IMR-90 (cell line): ENCODE measurements around the gene STAP2. TPM values are rescaled to one million over a fixed set of nuclear protein-coding genes. Genes with fewer than 3 reads are reported as not detected.

Source experiments
- ATAC-seq: fragments of 200-7000 bp; cut with Tn5 transposase; 2 replicates; pipeline ENCODE4 v1.9.1; 2020; ENCODE audit warnings: low read depth, mild to moderate bottlenecking, moderate library complexity
- BruUV-seq: library from RNA; stranded (reverse); fragments of 400-500 nt; replicated peaks from 2 replicates; lab custom pipeline; 2021; lab: Mats Ljungman, UMichigan
- CTCF ChIA-PET: fragments of 300-600 bp; formaldehyde crosslinking; extraction: SDS; loops from one replicate; lab custom pipeline; 2021; ENCODE audit warnings: antibody characterized with exemption; lab: Yijun Ruan, JAX
- POLR2A ChIA-PET: fragments of 300-600 bp; sonication (Branson Sonifier 250); formaldehyde crosslinking; loops from one replicate; lab custom pipeline; 2022; ENCODE audit warnings: antibody characterized with exemption; ENCODE audit not compliant: unreplicated experiment; lab: Charles Lee
- DNase-seq: peaks from one replicate; pipeline ENCODE4 v3.0.0; 2013
- H2AFZ ChIP-seq: replicated peaks from 2 replicates; pipeline ENCODE3; 2013; ENCODE audit warnings: low read length, mild to moderate bottlenecking; ENCODE audit not compliant: poor library complexity
- H2AK5ac ChIP-seq: 2 replicates; pipeline ENCODE4 v1.6.1; 2013; ENCODE audit warnings: low read depth, low read length, inconsistent platforms
- H2AK9ac ChIP-seq: replicated peaks from 2 replicates; pipeline ENCODE3; 2013; ENCODE audit warnings: mild to moderate bottlenecking, low read depth, low read length, moderate library complexity; ENCODE audit not compliant: poor library complexity
- H2BK120ac ChIP-seq: 2 replicates; pipeline ENCODE4 v1.6.1; 2013; ENCODE audit warnings: low read depth, low read length, inconsistent platforms
- H2BK15ac ChIP-seq: 3 replicates; pipeline ENCODE4 v1.6.1; 2013; ENCODE audit warnings: low read depth, low read length, inconsistent platforms
- H2BK20ac ChIP-seq: 2 replicates; pipeline ENCODE4 v1.6.1; 2013; ENCODE audit warnings: low read depth, mild to moderate bottlenecking, inconsistent platforms, low read length, moderate library complexity
- H2BK5ac ChIP-seq: 2 replicates; pipeline ENCODE4 v1.6.1; 2013; ENCODE audit warnings: mild to moderate bottlenecking, low read depth, low read length, inconsistent platforms; ENCODE audit not compliant: poor library complexity, severe bottlenecking
- H3K14ac ChIP-seq: replicated peaks from 2 replicates; pipeline ENCODE4 v1.6.1; 2013; ENCODE audit warnings: low read depth, low read length, inconsistent platforms
- H3K18ac ChIP-seq: 2 replicates; pipeline ENCODE4 v1.6.1; 2013; ENCODE audit warnings: low read depth, low read length, control low read depth
- H3K23ac ChIP-seq: 2 replicates; pipeline ENCODE4 v1.6.1; 2013; ENCODE audit warnings: low read depth, low read length, inconsistent platforms
- H3K27ac ChIP-seq: 2 replicates; pipeline ENCODE4 v1.5.1; 2013; ENCODE audit warnings: mild to moderate bottlenecking, control low read depth, low read length; ENCODE audit not compliant: insufficient read depth
- H3K27me3 ChIP-seq: 2 replicates; pipeline ENCODE4 v1.6.1; 2013; ENCODE audit warnings: low read length; ENCODE audit not compliant: control insufficient read depth, insufficient read depth
- H3K36me3 ChIP-seq: 2 replicates; pipeline ENCODE4 v1.6.1; 2013; ENCODE audit warnings: low read length, mixed read lengths; ENCODE audit not compliant: control insufficient read depth, insufficient read depth
- H3K4ac ChIP-seq: 2 replicates; pipeline ENCODE4 v1.6.1; 2013; ENCODE audit warnings: low read depth, low read length, inconsistent platforms
- H3K4me1 ChIP-seq: 2 replicates; pipeline ENCODE4 v1.6.1; 2013; ENCODE audit warnings: low read length, mixed read lengths; ENCODE audit not compliant: control insufficient read depth, insufficient read depth
- H3K4me2 ChIP-seq: 2 replicates; pipeline ENCODE4 v1.6.1; 2013; ENCODE audit warnings: low read depth, mild to moderate bottlenecking, control low read depth, low read length, moderate library complexity
- H3K4me3 ChIP-seq: 2 replicates; pipeline ENCODE4 v1.5.1; 2013; ENCODE audit warnings: low read depth, mild to moderate bottlenecking, control low read depth, low read length, moderate library complexity; ENCODE audit not compliant: insufficient read depth
- H3K56ac ChIP-seq: 2 replicates; pipeline ENCODE4 v1.6.1; 2013; ENCODE audit warnings: low read length, inconsistent platforms; ENCODE audit not compliant: insufficient read depth; ENCODE audit errors: extremely low read depth
- H3K79me1 ChIP-seq, 2 experiments: 2 replicates each; pipeline ENCODE4 v1.6.1; 2013; ENCODE audit warnings: low read length in 2 of 2, inconsistent platforms in 1 of 2, low read depth in 1 of 2
- H3K9ac ChIP-seq: 2 replicates; pipeline ENCODE4 v1.6.1; 2013; ENCODE audit warnings: low read depth, low read length, control low read depth
- H3K9me1 ChIP-seq: 2 replicates; pipeline ENCODE4 v1.6.1; 2013; ENCODE audit warnings: low read length, inconsistent platforms; ENCODE audit not compliant: insufficient read depth
- H3K9me3 ChIP-seq: 2 replicates; pipeline ENCODE4 v1.6.1; 2013; ENCODE audit warnings: low read length; ENCODE audit not compliant: control insufficient read depth, insufficient read depth
- H4K20me1 ChIP-seq: 2 replicates; pipeline ENCODE4 v1.6.1; 2013; ENCODE audit warnings: low read length, inconsistent platforms; ENCODE audit not compliant: insufficient read depth
- H4K5ac ChIP-seq: 2 replicates; pipeline ENCODE4 v1.6.1; 2013; ENCODE audit warnings: mild to moderate bottlenecking, low read depth, low read length, control low read depth
- H4K8ac ChIP-seq, 2 experiments: 2 replicates each; pipeline ENCODE4 v1.6.1; 2013; ENCODE audit warnings: low read depth in 2 of 2, low read length in 2 of 2, control low read depth in 1 of 2, inconsistent platforms in 1 of 2
- H4K91ac ChIP-seq: 2 replicates; pipeline ENCODE4 v1.6.1; 2013; ENCODE audit warnings: low read depth, low read length, inconsistent platforms; ENCODE audit not compliant: insufficient read depth
- BHLHE40 ChIP-seq: fragments of 150-350 bp; IDR thresholded peaks from 2 replicates; pipeline ENCODE4 v1.6.1; 2016; ENCODE audit warnings: mild to moderate bottlenecking, low read depth, low read length
- CEBPB ChIP-seq: IDR thresholded peaks from 2 replicates; pipeline ENCODE4 v1.6.1; 2012; ENCODE audit warnings: low read depth, low read length, improper control_type of control experiment
- CTCF ChIP-seq: conservative IDR thresholded peaks from 2 replicates; pipeline ENCODE4 v1.5.1; 2012; ENCODE audit warnings: mild to moderate bottlenecking, low read depth, low read length, improper control_type of control experiment
- ELK1 ChIP-seq: fragments of 150-350 bp; IDR thresholded peaks from 2 replicates; pipeline ENCODE4 v1.6.1; 2016; ENCODE audit warnings: low read depth, mild to moderate bottlenecking, low read length, moderate library complexity, borderline replicate concordance
- FOS ChIP-seq: fragments of 150-350 bp; IDR thresholded peaks from 2 replicates; pipeline ENCODE4 v1.6.1; 2016; ENCODE audit warnings: low read depth, low read length
- MAZ ChIP-seq: IDR thresholded peaks from 2 replicates; pipeline ENCODE4 v1.6.1; 2012; ENCODE audit warnings: low read depth, mild to moderate bottlenecking, low read length, improper control_type of control experiment, moderate library complexity, borderline replicate concordance
- MXI1 ChIP-seq: IDR thresholded peaks from 2 replicates; pipeline ENCODE4 v1.6.1; 2012; ENCODE audit warnings: low read depth, mild to moderate bottlenecking, low read length, moderate library complexity, borderline replicate concordance
- NFE2L2 ChIP-seq: fragments of 150-350 bp; IDR thresholded peaks from 2 replicates; pipeline ENCODE4 v1.6.1; 2016; ENCODE audit warnings: low read depth, mild to moderate bottlenecking, low read length
- RAD21 ChIP-seq: IDR thresholded peaks from 2 replicates; pipeline ENCODE4 v1.6.1; 2012; ENCODE audit warnings: low read length, improper control_type of control experiment
- SMC3 ChIP-seq: fragments of 150-350 bp; IDR thresholded peaks from 2 replicates; pipeline ENCODE4 v1.6.1; 2016; ENCODE audit warnings: low read depth, mild to moderate bottlenecking, antibody characterized with exemption, low read length, moderate library complexity
- WGBS, 2 experiments: methylation state at CpG; one replicate each; pipeline versions ENCODE4 v1.1.5 to v1.1.7; 2013; ENCODE audit warnings: missing lambda C conversion rate in 2 of 2; ENCODE audit not compliant: insufficient read length in 1 of 2; ENCODE audit errors: extremely low coverage in 2 of 2; 5-methylcytosine and 5-hydroxymethylcytosine counted together
- dilution Hi-C: fragments of 300-500 bp; cut with HindIII; formaldehyde crosslinking; loops from one replicate; pipeline ENCODE4 v1.14.3; 2018; ENCODE audit warnings: low sequenced_read_pairs; ENCODE audit not compliant: unreplicated experiment
- in situ Hi-C: fragments of 300-500 bp; cut with MboI; formaldehyde crosslinking; loops from 3 replicates; pipeline ENCODE4 v1.14.3; 2019; ENCODE audit warnings: low sequenced_read_pairs, inconsistent platforms, mixed read lengths
- intact Hi-C: fragments of 100-400 bp; cut with micrococcal nuclease; formaldehyde crosslinking; loops from 2 replicates; pipeline ENCODE4 v1.10.0; 2022
- polyA plus RNA-seq, 3 experiments: library from polyadenylated mRNA; depleted of rRNA; stranded (reverse); fragments of >200 nt; gene quantifications; 2 replicates each; pipeline ENCODE4 v1.2.3, GENCODE V29; 2012; ENCODE audit warnings: low replicate concordance in 1 of 3
- total RNA-seq: library from RNA; depleted of rRNA; stranded (reverse); fragments of >200 nt; gene quantifications from 2 replicates; pipeline ENCODE4 v1.2.3, GENCODE V29; 2012

Gene STAP2
- total and polyA plus RNA-seq, 2 of the 4 experiments (the other 2 are of a cell fraction) = 1.3 to 3.4 TPM

GRCh38 chr19:4334929-4335570, 3.6 kb downstream of the STAP2 start:
- TF ChIP-seq RAD21 (no peak), FOS (no peak), ELK1 (no peak), SMC3 (no peak), MXI1 (no peak), MAZ (no peak), BHLHE40 (no peak), CTCF (no peak), NFE2L2 (no peak), CEBPB (no peak)
- H3K4me1 ChIP-seq = peaks cover 4% of the 10 kb centered on the region; the same call in 1 of the 2 replicates
- no peak overlapping the region for H3K14ac ChIP-seq
- ChIA-PET POLR2A (no interaction called here), CTCF (no interaction called here)
- H2BK5ac ChIP-seq = peak overlapping the region; percentile 26
- H2AK5ac ChIP-seq = no peak overlapping the region
- 90 to 100% methylated on average over 4 to 7 of the region's 7 CpGs for whole genome bisulfite sequencing, 2 experiments
- H3K36me3 ChIP-seq = no peaks in the 10 kb centered on the region
- H4K8ac ChIP-seq = no peak overlapping the region
- H3K27me3 ChIP-seq = no peaks in the 10 kb centered on the region
- no peaks in the 10 kb centered on the region for H3K9me3 ChIP-seq
- no peak overlapping the region for H2BK20ac ChIP-seq
- H3K27ac ChIP-seq = no peak overlapping the region
- H2BK120ac ChIP-seq = no peak overlapping the region
- ATAC-seq (no peak), DNase-seq (no peak)
- no peaks in the 10 kb centered on the region for H3K79me1 ChIP-seq
- peak overlapping the region; percentile 23 for H2AFZ ChIP-seq
- H3K4ac ChIP-seq = no peak overlapping the region
- H2AK9ac ChIP-seq = no peak overlapping the region
- no peak overlapping the region for H3K9ac ChIP-seq
- no peak overlapping the region for H3K23ac ChIP-seq
- in situ Hi-C loops (no loop called here), intact Hi-C loops (no loop called here), dilution Hi-C loops (no loop called here)
- H4K5ac ChIP-seq = no peak overlapping the region
- H2BK15ac ChIP-seq = no peak overlapping the region
- H4K91ac ChIP-seq = no peak overlapping the region
- H3K4me2 ChIP-seq = no peak overlapping the region
- H3K18ac ChIP-seq = no peak overlapping the region
- 0 out of 2 replicates have a peak, but pooled peaks cover 2% of the 10 kb centered on the region for H3K9me1 ChIP-seq
- H4K20me1 ChIP-seq = no peaks in the 10 kb centered on the region
- no TSS peak for BruUV-seq
- H3K56ac ChIP-seq = no peak overlapping the region
- no peak overlapping the region for H3K4me3 ChIP-seq
